Mesendoderm (in vitro differentiated cells): ENCODE measurements around the gene GABRG3.

Source experiments
- DNase-seq: peaks from one replicate; pipeline ENCODE4 v3.0.0; 2013
- H2AK5ac ChIP-seq: 2 replicates; pipeline ENCODE4 v1.6.1; 2013; ENCODE audit warnings: low read length, inconsistent platforms
- H2BK120ac ChIP-seq: 2 replicates; pipeline ENCODE4 v1.6.1; 2013; ENCODE audit warnings: low read depth, mild to moderate bottlenecking, low read length, moderate library complexity, mixed read lengths
- H2BK15ac ChIP-seq: replicated peaks from 2 replicates; pipeline ENCODE4 v1.6.1; 2013; ENCODE audit warnings: low read depth, mild to moderate bottlenecking, moderate library complexity
- H2BK5ac ChIP-seq: 2 replicates; pipeline ENCODE4 v1.6.1; 2013; ENCODE audit warnings: low read length, inconsistent platforms
- H3K18ac ChIP-seq: 2 replicates; pipeline ENCODE4 v1.6.1; 2013; ENCODE audit warnings: mild to moderate bottlenecking, low read length, mixed read lengths
- H3K23ac ChIP-seq: one replicate; pipeline ENCODE4 v1.6.1; 2013; ENCODE audit warnings: low read length
- H3K27ac ChIP-seq: 2 replicates; pipeline ENCODE4 v1.5.1; 2013; ENCODE audit warnings: low read depth, mild to moderate bottlenecking, inconsistent platforms, low read length, moderate library complexity
- H3K27me3 ChIP-seq: 2 replicates; pipeline ENCODE4 v1.6.1; 2013; ENCODE audit warnings: low read length, control low read depth, mild to moderate bottlenecking, inconsistent platforms; ENCODE audit not compliant: insufficient read depth, poor library complexity
- H3K36me3 ChIP-seq: 2 replicates; pipeline ENCODE4 v1.6.1; 2013; ENCODE audit warnings: low read length, inconsistent platforms; ENCODE audit not compliant: control insufficient read depth, insufficient read depth
- H3K4ac ChIP-seq: one replicate; pipeline ENCODE4 v1.6.1; 2013; ENCODE audit warnings: low read depth, mild to moderate bottlenecking, low read length, moderate library complexity
- H3K4me1 ChIP-seq: 2 replicates; pipeline ENCODE4 v1.6.1; 2013; ENCODE audit warnings: low read depth, low read length, inconsistent platforms; ENCODE audit not compliant: control insufficient read depth
- H3K4me2 ChIP-seq: 2 replicates; pipeline ENCODE4 v1.6.1; 2013; ENCODE audit warnings: low read length
- H3K4me3 ChIP-seq: 2 replicates; pipeline ENCODE4 v1.5.1; 2013; ENCODE audit warnings: mild to moderate bottlenecking, low read length
- H3K56ac ChIP-seq: one replicate; pipeline ENCODE4 v1.6.1; 2013; ENCODE audit warnings: low read length
- H3K79me1 ChIP-seq: 2 replicates; pipeline ENCODE4 v1.6.1; 2013; ENCODE audit warnings: low read length, inconsistent platforms
- H3K79me2 ChIP-seq: 2 replicates; pipeline ENCODE4 v1.6.1; 2013; ENCODE audit warnings: mild to moderate bottlenecking, low read length; ENCODE audit not compliant: control insufficient read depth, insufficient read depth
- H3K9ac ChIP-seq: 2 replicates; pipeline ENCODE4 v1.6.1; 2013; ENCODE audit warnings: low read length, inconsistent platforms
- H4K5ac ChIP-seq: one replicate; pipeline ENCODE4 v1.6.1; 2013; ENCODE audit warnings: low read length
- H4K8ac ChIP-seq: one replicate; pipeline ENCODE4 v1.6.1; 2013; ENCODE audit warnings: low read depth, mild to moderate bottlenecking, control low read depth, low read length, moderate library complexity
- WGBS: extraction: QIAGEN DNeasy Blood & Tissue Kit; methylation state at CpG from one replicate; pipeline ENCODE4 v1.1.7; 2013; ENCODE audit warnings: low lambda C conversion rate, missing lambda C conversion rate; ENCODE audit not compliant: insufficient coverage; ENCODE audit errors: extremely low coverage; 5-methylcytosine and 5-hydroxymethylcytosine counted together

Gene GABRG3

DNA sequence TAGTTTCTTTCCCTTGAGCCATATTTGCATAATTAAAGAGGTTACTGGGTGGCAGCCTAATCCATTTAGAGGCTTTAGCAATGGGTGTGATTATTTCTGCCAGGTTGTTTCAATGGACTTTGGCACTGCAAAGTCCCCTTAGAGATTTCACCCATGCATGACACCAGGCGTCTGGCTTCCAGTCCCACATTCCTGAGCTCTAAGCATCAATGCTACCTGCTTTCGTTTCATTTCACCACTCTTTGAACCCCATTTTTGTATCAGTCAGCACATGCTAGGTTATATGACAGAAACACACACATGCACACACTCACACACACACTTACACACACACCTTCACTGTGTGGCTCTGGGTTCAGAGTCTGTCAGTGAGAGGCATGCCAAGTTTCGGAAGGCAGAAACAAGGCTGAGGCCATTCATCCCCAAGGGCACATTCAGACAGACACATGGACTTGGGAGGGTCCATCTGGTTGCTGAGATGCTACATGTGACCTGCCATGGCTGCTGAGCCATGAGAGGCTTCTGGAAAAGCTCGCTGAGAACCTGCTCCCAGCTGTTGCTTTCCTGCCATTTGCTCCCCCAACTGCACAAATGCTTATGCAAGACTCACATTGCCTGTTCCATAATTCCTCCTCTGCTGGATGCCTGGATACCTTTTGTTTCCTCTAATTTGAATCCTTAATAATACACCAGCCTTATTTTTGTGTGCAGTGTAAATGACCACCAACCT lies 354.1 kb downstream of the GABRG3 start:
- no peaks in the 10 kb centered on the region for H3K79me1 ChIP-seq
- H3K4me1 ChIP-seq, result no peaks in the 10 kb centered on the region
- no peak overlapping the region for H3K56ac ChIP-seq
- H3K18ac ChIP-seq, result no peak overlapping the region
- no peaks in the 10 kb centered on the region for H3K27me3 ChIP-seq
- no peak overlapping the region for H2AK5ac ChIP-seq
- no peak for DNase-seq
- no peak overlapping the region for H2BK120ac ChIP-seq
- H3K4me3 ChIP-seq, result no peak overlapping the region
- no peaks in the 10 kb centered on the region for H3K79me2 ChIP-seq
- H2BK5ac ChIP-seq, result no peak overlapping the region
- H3K4ac ChIP-seq, result no peak overlapping the region
- no peak overlapping the region for H2BK15ac ChIP-seq
- H4K5ac ChIP-seq, result no peak overlapping the region
- no peak overlapping the region for H3K27ac ChIP-seq
- H3K4me2 ChIP-seq, result no peak overlapping the region
- no peak overlapping the region for H3K23ac ChIP-seq
- no CpG with 5 or more reads among the region's 4 CpGs for WGBS
- no peaks in the 10 kb centered on the region for H3K36me3 ChIP-seq
- H3K9ac ChIP-seq, result no peak overlapping the region
- H4K8ac ChIP-seq, result no peak overlapping the region

DNA sequence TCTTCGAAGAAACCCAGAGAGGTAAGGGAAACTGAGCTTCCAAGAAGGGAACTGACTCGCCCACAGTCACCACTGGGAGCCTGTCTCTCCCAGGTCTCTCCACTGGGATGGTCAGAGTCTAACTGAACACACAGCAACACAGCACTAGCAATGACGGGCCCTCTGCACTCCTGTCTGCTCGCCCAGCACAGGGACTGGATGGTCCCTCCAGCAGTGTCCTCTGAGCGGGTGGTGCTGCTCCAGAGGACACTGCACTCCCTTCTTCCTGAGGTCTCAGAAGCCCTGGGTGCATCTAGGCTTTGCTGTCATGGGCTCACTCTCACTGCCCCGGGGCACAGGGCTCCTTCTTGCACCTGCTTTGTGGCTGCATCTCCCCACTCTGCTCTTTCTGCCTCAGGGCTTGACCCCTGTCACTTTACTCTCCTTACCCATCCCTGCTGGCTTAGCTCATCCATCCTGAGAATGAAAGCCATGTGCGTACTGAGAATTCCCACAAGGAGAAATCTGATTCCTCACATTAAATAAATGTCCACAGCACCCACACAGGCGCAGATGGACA lies 356.6 kb downstream of the GABRG3 start:
- Histone ChIP-seq H3K27me3 (no peaks in the 10 kb centered on the region), H3K23ac (no peak overlapping the region), H3K4me2 (no peak overlapping the region), H3K79me2 (no peaks in the 10 kb centered on the region), H3K9ac (no peak overlapping the region), H3K18ac (no peak overlapping the region), H2BK15ac (no peak overlapping the region), H2BK5ac (no peak overlapping the region), H3K4me3 (no peak overlapping the region), H3K4ac (no peak overlapping the region), H3K4me1 (no peaks in the 10 kb centered on the region), H3K79me1 (no peaks in the 10 kb centered on the region), H2BK120ac (no peak overlapping the region), H4K8ac (no peak overlapping the region), H3K56ac (no peak overlapping the region), H3K27ac (no peak overlapping the region), H4K5ac (no peak overlapping the region), H3K36me3 (no peaks in the 10 kb centered on the region), H2AK5ac (no peak overlapping the region)
- WGBS, result no CpG with 5 or more reads among the region's 8 CpGs
- no peak for DNase-seq

- Histone ChIP-seq H3K36me3 (no peaks in the 10 kb centered on the region), H3K23ac (no peak overlapping the region), H3K4me2 (no peak overlapping the region), H3K79me2 (no peaks in the 10 kb centered on the region), H3K4me3 (no peak overlapping the region), H3K9ac (no peak overlapping the region), H3K18ac (no peak overlapping the region), H2AK5ac (no peak overlapping the region), H4K5ac (no peak overlapping the region), H2BK120ac (no peak overlapping the region), H3K4me1 (no peaks in the 10 kb centered on the region), H3K79me1 (no peaks in the 10 kb centered on the region), H3K4ac (no peak overlapping the region), H3K27me3 (no peaks in the 10 kb centered on the region), H2BK5ac (no peak overlapping the region), H3K56ac (no peak overlapping the region), H4K8ac (no peak overlapping the region), H3K27ac (no peak overlapping the region), H2BK15ac (no peak overlapping the region)
- no CpG with 5 or more reads among the region's 7 CpGs for WGBS
- DNase-seq, result no peak
Measured at GRCh38 chr15:27328186-27328585, 357.2 kb downstream of the GABRG3 start.

GRCh38 chr15:27328608-27329007 lies 357.6 kb downstream of the GABRG3 start:
- Histone ChIP-seq H4K5ac (no peak overlapping the region), H3K79me2 (no peaks in the 10 kb centered on the region), H3K4me2 (no peak overlapping the region), H3K4me3 (no peak overlapping the region), H3K4ac (no peak overlapping the region), H3K36me3 (no peaks in the 10 kb centered on the region), H2BK5ac (no peak overlapping the region), H3K4me1 (no peaks in the 10 kb centered on the region), H3K27me3 (no peaks in the 10 kb centered on the region), H2AK5ac (no peak overlapping the region), H2BK120ac (no peak overlapping the region), H3K27ac (no peak overlapping the region), H3K18ac (no peak overlapping the region), H4K8ac (no peak overlapping the region), H3K9ac (no peak overlapping the region), H3K23ac (no peak overlapping the region), H3K56ac (no peak overlapping the region), H3K79me1 (no peaks in the 10 kb centered on the region), H2BK15ac (no peak overlapping the region)
- no CpG with 5 or more reads among the region's 13 CpGs for WGBS
- DNase-seq, result no peak

GRCh38 chr15:27330326-27330725 lies 359.3 kb downstream of the GABRG3 start:
- Histone ChIP-seq H2BK5ac (no peak overlapping the region), H3K79me2 (no peaks in the 10 kb centered on the region), H3K36me3 (no peaks in the 10 kb centered on the region), H2BK15ac (no peak overlapping the region), H4K5ac (no peak overlapping the region), H3K79me1 (no peaks in the 10 kb centered on the region), H3K27me3 (no peaks in the 10 kb centered on the region), H3K4me3 (no peak overlapping the region), H2BK120ac (no peak overlapping the region), H3K56ac (no peak overlapping the region), H3K18ac (no peak overlapping the region), H3K4me2 (no peak overlapping the region), H3K27ac (no peak overlapping the region), H4K8ac (no peak overlapping the region), H3K23ac (no peak overlapping the region), H2AK5ac (no peak overlapping the region), H3K4me1 (no peaks in the 10 kb centered on the region), H3K9ac (no peak overlapping the region), H3K4ac (no peak overlapping the region)
- DNase-seq, result no peak
- WGBS, result no CpG with 5 or more reads among the region's 5 CpGs

DNA sequence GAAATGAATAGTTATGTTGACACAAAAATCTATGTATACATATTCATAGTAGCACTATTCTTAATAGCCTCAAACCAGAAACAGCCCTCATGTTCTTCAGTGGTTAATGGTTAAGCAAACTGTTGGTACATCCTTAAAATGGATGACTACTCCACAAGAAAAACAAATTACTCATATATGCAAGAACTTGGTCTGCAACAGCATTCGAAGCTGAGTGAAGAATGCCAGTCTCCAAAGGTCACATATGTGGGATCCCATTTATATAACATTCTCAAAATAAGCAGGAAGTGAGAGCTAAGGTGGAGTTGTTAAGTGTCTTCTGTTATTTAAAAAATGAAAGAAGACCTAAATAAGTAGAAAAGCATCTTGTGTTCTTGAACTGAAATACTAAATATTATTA lies 365.7 kb downstream of the GABRG3 start:
- Histone ChIP-seq H2AK5ac (no peak overlapping the region), H3K18ac (no peak overlapping the region), H3K23ac (no peak overlapping the region), H3K56ac (no peak overlapping the region), H3K4me1 (no peaks in the 10 kb centered on the region), H3K9ac (no peak overlapping the region), H3K4me3 (no peak overlapping the region), H3K79me2 (no peaks in the 10 kb centered on the region), H4K5ac (no peak overlapping the region), H3K4me2 (no peak overlapping the region), H4K8ac (no peak overlapping the region), H3K36me3 (no peaks in the 10 kb centered on the region), H2BK120ac (no peak overlapping the region), H3K4ac (no peak overlapping the region), H2BK5ac (no peak overlapping the region), H3K27me3 (no peaks in the 10 kb centered on the region), H2BK15ac (no peak overlapping the region), H3K27ac (no peak overlapping the region), H3K79me1 (no peaks in the 10 kb centered on the region)
- WGBS, result no CpG with 5 or more reads among the region's 1 CpG
- no peak for DNase-seq
